ENCODE measurements around the gene CRADD. TPM values are rescaled to one million over a fixed set of nuclear protein-coding genes. Genes with fewer than 3 reads are reported as not detected.

The CRADD gene
- total RNA-seq, 2 experiments from 2014 or later = 5.8 to 9.2 TPM

GRCh38 chr12:93678779-93679178 lies 1.6 kb downstream of the CRADD start:
- peaks cover 46% of the 10 kb centered on the region for H3K4me1 Mint-ChIP-seq (ENCODE audit: low read depth)
- peaks cover 4% of the 10 kb centered on the region for H3K9me3 Mint-ChIP-seq
- H3K27me3 Mint-ChIP-seq = peaks cover 7% of the 10 kb centered on the region
- ChIA-PET POLR2A (interaction anchor here (1.1 kb wide), 1 partner anchor 524 kb away, joined by 3 read pairs; no protein-coding TSS in a partner anchor), CTCF (interaction anchor here (1.0 to 1.3 kb wide), 2 partner anchors 9 to 423 kb away, joined by 3 to 4 read pairs; no protein-coding TSS in a partner anchor)
- peak overlapping the region; percentile 100 for H3K27ac Mint-ChIP-seq
- TF ChIP-seq CTCF (IDR thresholded peaks at IDR 0.05) = no peak
- ATAC-seq (ENCODE audit: poor library complexity) (no peak), DNase-seq (no peak)
- Histone ChIP-seq H3K4me3 (ENCODE audit: low read length) (no peak overlapping the region), H3K9me3 (ENCODE audit: control insufficient read depth in 1 of 2, insufficient read depth in 1 of 2, low read length in 2 of 2) (no peaks in the 10 kb centered on the region), H3K27me3 (ENCODE audit: control insufficient read depth in 1 of 2, insufficient read depth in 2 of 2, low read length in 2 of 2) (peaks cover 6 to 8% of the 10 kb centered on the region in 2 experiments), H3K4me1 (ENCODE audit: insufficient read depth, low read length) (peaks cover 24% of the 10 kb centered on the region), H3K27ac (ENCODE audit: low read depth in 1 of 2, low read length in 2 of 2) (no peak overlapping the region), H3K36me3 (ENCODE audit: insufficient read depth, low read length) (peaks cover 2% of the 10 kb centered on the region)
- peak overlapping the region; percentile 97 for H3K4me3 Mint-ChIP-seq
- peaks cover 40% of the 10 kb centered on the region for H3K36me3 Mint-ChIP-seq (ENCODE audit: low read depth)
- intact Hi-C loops (cut with DNase I, micrococcal nuclease) = loop anchor here (2.0 to 10.0 kb wide), 14 partner anchors 64 to 1794 kb away; partner anchors contain the start of genes CEP83 (in 1 of the 2), FGD6 (in 1 of the 2), METAP2 (in 1 of the 2) and MRPL42 (in 1 of the 2)

- Mint-ChIP-seq H3K27me3 (peaks cover 1% of the 10 kb centered on the region), H3K9me3 (peaks cover 4% of the 10 kb centered on the region), H3K4me1 (ENCODE audit: low read depth) (peaks cover 53% of the 10 kb centered on the region), H3K36me3 (ENCODE audit: low read depth) (peaks cover 40% of the 10 kb centered on the region), H3K27ac (peak overlapping the region; percentile 100), H3K4me3 (peak overlapping the region; percentile 97)
- no peaks in the 10 kb centered on the region for H3K9me3 ChIP-seq (ENCODE audit: control insufficient read depth in 1 of 2, insufficient read depth in 1 of 2, low read length in 2 of 2)
- intact Hi-C loops (cut with DNase I, micrococcal nuclease) = loop anchor here (2.0 to 10.0 kb wide), 14 partner anchors 63 to 1793 kb away; partner anchors contain the start of genes CEP83 (in 1 of the 2), FGD6 (in 1 of the 2), METAP2 (in 1 of the 2) and MRPL42 (in 1 of the 2)
- H3K4me1 ChIP-seq (ENCODE audit: insufficient read depth, low read length) = peaks cover 29% of the 10 kb centered on the region
- ChIA-PET CTCF (interaction anchor here (1.3 kb wide), 1 partner anchor 423 kb away, joined by 4 read pairs; no protein-coding TSS in a partner anchor), POLR2A (interaction anchor here (1.1 kb wide), 1 partner anchor 525 kb away, joined by 3 read pairs; no protein-coding TSS in a partner anchor)
- no peak overlapping the region for H3K4me3 ChIP-seq (ENCODE audit: low read length)
- no peak for TF ChIP-seq CTCF (IDR thresholded peaks at IDR 0.05)
- DNase-seq = no peak
- peaks cover 2% of the 10 kb centered on the region for H3K36me3 ChIP-seq (ENCODE audit: insufficient read depth, low read length)
- peaks cover 0 to 1% of the 10 kb centered on the region in 2 experiments for H3K27me3 ChIP-seq (ENCODE audit: control insufficient read depth in 1 of 2, insufficient read depth in 2 of 2, low read length in 2 of 2)
- no peak for ATAC-seq (ENCODE audit: poor library complexity)
- no peak overlapping the region for H3K27ac ChIP-seq (ENCODE audit: low read depth in 1 of 2, low read length in 2 of 2)
These were observed 2.2 kb downstream of the CRADD start for GRCh38 chr12:93679308-93679925.

- peaks cover 33% of the 10 kb centered on the region for H3K4me1 ChIP-seq (ENCODE audit: insufficient read depth, low read length)
- Mint-ChIP-seq H3K36me3 (ENCODE audit: low read depth) (peaks cover 40% of the 10 kb centered on the region), H3K4me3 (peak overlapping the region; percentile 97), H3K27me3 (no peaks in the 10 kb centered on the region), H3K4me1 (ENCODE audit: low read depth) (peaks cover 59% of the 10 kb centered on the region), H3K27ac (peak overlapping the region; percentile 100), H3K9me3 (peaks cover 4% of the 10 kb centered on the region)
- CTCF ChIA-PET = no interaction called here
- H3K27ac ChIP-seq (ENCODE audit: low read depth in 1 of 2, low read length in 2 of 2) = no peak overlapping the region
- ATAC-seq (ENCODE audit: poor library complexity) = no peak
- no peak for TF ChIP-seq CTCF (IDR thresholded peaks at IDR 0.05)
- H3K9me3 ChIP-seq (ENCODE audit: control insufficient read depth in 1 of 2, insufficient read depth in 1 of 2, low read length in 2 of 2) = no peaks in the 10 kb centered on the region
- H3K36me3 ChIP-seq (ENCODE audit: insufficient read depth, low read length) = peaks cover 2% of the 10 kb centered on the region
- no peaks in the 10 kb centered on the region for H3K27me3 ChIP-seq (ENCODE audit: control insufficient read depth in 1 of 2, insufficient read depth in 2 of 2, low read length in 2 of 2)
- DNase-seq = no peak
- H3K4me3 ChIP-seq (ENCODE audit: low read length) = no peak overlapping the region
- POLR2A ChIA-PET = no interaction called here
- intact Hi-C loops (cut with DNase I, micrococcal nuclease) = loop anchor here in 1 of 2 experiments (10.0 kb wide), 1 partner anchor 585 kb away; no protein-coding TSS in a partner anchor
These were observed 2.8 kb downstream of the CRADD start for GRCh38 chr12:93680006-93680405.

All from CD4-positive, alpha-beta T cell (primary cell).